Stimulated activated CD4-positive, alpha-beta T cell treated with anti-CD3 and anti-CD28 coated beads, Interleukin-2, amount 100 ng/mL, for 48 hours (primary cell): ENCODE measurements around the gene MUSK.
"Not testable (repeated sequence)": the region's sequence is repeated elsewhere in the genome, so short reads cannot be mapped to it uniquely, and the experiment has no call there.

Source experiments
- DNase-seq, 2 donors: peaks; one replicate each; pipeline ENCODE4 v3.0.0-alpha.2; 2020

The MUSK gene

GRCh38 chr9:110668570-110669167, at the start of gene MUSK:
Gene MUSK (plus strand): TSS chr9:110668791. CDS start chr9:110668905, 114 bp downstream.
- no peak for DNase-seq

GRCh38 chr9:110619831-110620230, 48.8 kb upstream of the MUSK start:
- no peak for DNase-seq

GRCh38 chr9:110620726-110621125, 47.9 kb upstream of the MUSK start:
- no peak for DNase-seq

GRCh38 chr9:110622368-110622767, 46.2 kb upstream of the MUSK start:
- no peak for DNase-seq

GRCh38 chr9:110623462-110624025, 45.0 kb upstream of the MUSK start:
- peak; percentile 11 to 23 for DNase-seq

DNA sequence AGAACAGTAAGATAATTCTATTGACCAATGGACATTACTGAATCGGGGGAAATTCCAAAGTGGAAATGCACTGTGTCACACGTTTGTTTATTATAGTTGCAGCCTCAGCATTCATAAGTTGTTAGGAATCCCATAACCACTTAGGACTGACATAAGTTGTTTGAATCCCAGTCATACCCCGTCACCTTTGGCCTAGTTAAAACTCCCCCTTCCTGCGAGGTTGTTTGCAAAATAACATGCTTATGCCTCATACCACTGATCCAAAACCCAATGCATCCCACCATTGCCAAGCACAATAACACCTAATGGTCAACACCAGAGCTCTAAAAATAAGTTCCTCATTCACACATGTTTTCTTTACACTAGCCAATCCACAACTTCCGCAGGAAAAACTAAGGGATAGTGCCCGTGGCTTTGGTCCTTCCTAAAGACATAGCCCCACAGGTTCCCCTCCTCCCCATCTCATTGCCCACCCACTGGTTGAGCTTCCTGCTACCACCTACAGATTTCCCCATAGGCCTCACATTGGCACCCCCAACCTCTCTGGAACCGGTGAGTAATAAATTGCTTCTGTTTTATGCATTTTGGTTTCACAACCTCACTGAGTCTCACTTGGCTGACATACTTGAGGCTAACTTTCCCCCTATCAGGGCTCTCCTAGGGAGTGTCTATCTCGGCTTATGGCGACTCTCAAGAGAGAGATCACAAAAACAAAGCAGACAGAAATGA, 42.3 kb upstream of the MUSK start:
- peak in 1 of 2 donors; percentile 6 for DNase-seq

- DNase-seq: no peak
Measured at GRCh38 chr9:110635589-110635988, 33.0 kb upstream of the MUSK start.

DNA sequence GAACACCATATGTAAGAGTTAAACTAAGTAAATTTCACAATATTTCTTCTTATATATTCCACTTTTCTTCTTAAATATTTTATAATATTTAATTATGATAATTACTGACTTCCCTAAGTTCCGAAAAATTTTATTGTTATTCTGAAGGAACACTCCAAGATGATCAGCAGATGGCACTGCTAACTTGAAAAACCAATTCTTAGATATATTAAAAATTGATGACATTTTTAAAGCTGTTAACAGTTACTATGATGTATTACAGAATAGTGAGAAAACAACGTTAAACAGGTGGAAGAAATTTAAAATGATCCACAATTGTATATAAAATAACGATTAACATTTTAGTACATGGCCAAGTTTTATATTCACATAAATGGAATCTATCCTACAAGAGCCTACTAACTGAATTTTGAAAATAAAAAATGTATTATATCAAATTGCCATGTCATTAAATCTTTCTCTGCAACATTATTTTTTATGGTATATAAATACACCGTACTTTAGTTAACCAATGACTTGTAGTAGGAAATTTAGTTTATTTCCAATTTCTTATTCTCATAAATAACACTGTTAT, 30.1 kb upstream of the MUSK start:
- no peak for DNase-seq

GRCh38 chr9:110640736-110641135, 27.9 kb upstream of the MUSK start:
- no peak for DNase-seq

- no peak for DNase-seq
Measured at GRCh38 chr9:110641293-110641692, 27.3 kb upstream of the MUSK start.

DNA sequence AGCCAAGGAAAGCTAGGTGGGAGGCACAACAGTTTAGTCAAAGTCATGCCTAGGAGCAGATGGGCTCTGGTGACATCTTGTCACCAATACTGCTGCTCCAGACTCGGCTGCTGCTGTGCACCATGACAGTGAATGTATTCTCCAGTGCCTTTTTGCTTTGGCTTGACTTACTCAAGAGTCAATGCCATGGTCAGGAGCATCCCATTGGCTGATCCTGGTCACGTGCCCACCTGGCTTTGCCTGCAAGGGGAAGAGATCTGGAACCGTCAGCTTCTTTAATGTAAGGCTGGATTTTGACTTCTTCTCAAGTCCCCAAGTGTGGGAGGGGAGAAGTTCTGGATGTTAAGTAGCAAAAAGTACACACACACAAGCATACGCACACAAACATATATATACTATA, 19.9 kb upstream of the MUSK start:
- no peak for DNase-seq

- no peak for DNase-seq
Measured at GRCh38 chr9:110650261-110650660, 18.3 kb upstream of the MUSK start.

DNA sequence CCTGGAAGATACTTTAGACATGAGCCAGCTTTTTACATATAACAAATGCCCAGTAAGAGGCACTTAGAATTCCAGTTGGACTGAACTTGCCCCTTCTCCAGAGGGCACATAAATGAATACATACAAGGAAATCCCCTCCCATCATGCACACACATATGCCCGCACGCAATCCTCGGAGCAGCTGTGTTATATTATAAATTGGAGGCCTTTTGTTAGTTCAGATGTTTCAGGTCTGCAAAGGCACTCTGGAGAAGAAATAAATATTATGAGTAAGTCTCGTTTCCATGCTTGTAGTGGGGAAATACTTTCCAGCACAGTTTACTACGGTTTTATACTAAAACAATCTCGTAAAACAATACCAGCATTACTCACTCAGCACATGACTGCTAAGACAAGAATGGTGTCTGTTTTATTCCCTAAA, 17.6 kb upstream of the MUSK start:
- no peak for DNase-seq

GRCh38 chr9:110655754-110656641, 12.6 kb upstream of the MUSK start:
- no peak for DNase-seq

DNA sequence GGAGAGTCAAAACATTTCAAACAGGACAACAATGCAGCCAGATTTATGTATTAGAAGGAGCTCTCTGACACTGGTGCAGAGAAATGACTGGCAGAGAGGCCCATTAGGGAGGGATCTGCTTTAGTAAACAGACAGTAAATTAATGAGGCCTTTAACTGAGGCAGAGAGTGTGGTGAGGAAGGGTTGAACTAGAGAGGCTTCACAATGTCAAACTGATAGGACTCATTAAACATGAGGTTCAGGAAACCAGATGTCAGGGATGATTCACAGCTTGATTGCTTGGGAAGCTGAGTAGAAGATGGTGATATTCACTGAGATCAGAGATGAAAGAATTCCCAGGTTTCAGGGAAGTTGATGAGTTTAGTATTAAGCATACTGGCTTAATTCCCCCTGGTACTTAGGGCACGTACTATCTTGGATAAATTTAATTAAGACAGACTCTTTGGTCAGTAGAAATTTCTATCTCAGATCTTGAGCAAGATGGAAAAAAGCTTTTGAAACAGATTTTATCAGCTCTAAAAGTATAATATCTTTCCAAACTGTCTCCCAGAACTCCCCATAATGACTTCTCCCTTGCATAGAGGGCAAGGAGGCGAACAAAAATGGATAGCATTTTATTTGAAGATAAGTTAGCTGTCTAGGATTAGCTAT, 8.6 kb upstream of the MUSK start:
- DNase-seq: no peak

GRCh38 chr9:110669433-110669832, 842 bp downstream of the MUSK start:
- DNase-seq: no peak

GRCh38 chr9:110671849-110672248, 3.3 kb downstream of the MUSK start:
- DNase-seq: no peak

DNA sequence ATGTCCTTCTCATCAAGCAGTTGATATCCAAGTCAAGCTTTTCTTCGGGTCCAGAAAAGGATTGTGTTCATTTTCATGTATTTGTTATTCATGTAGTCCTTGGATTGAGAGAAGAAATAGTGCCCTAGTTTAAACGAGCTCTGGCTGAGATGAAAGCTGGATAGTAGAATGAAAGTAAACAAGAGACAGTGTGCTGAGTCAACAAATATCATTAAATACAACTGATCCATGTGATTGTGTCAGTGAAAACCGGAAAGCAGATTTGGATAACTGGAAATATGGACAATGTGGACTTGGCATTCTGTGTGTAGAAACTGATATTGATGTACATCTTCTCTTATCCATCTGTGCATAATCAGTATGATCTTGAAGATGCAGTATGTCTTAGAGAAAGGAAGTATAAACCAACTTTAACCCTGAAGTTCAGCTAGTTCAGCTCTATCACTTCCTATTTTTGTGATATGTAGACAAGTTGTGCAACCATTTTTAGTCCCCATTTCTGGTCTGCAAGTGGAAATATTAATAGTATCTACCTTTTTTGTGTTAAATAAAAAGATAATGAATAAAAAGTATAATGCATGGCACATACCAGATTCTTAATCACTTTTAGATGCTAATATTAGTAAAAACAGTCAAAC, 4.4 kb downstream of the MUSK start:
- DNase-seq: no peak

GRCh38 chr9:110687497-110687896, 18.9 kb downstream of the MUSK start:
- DNase-seq: no peak

- no peak for DNase-seq
Measured at GRCh38 chr9:110688329-110688728, 19.7 kb downstream of the MUSK start.

DNA sequence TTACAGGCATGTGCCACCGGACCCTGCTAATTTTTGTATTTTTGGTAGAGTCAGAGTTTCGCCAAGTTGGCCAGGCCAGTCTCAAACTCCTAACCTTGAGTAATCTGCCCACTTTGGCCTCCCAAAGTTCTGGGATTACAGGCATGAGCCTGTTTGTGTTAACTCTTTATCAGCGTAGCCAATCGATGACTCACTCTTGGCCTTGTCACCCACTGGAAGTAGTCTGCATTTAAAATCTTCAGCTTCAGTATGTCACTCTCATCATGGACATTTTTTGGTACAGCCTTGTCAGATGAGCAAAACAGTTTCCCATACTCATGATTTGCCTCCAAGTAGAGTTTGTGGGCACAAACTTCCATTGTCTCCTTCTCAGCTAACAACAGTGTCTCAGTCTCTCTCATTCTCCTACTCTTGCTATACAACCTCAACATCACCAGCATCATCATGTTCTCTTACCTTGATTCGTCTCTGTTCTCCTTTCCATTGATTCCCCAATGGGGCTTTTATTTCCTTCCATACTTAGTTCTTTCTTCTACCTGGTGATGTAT, 22.5 kb downstream of the MUSK start:
- DNase-seq: peak in 1 of 2 donors; percentile 0

DNA sequence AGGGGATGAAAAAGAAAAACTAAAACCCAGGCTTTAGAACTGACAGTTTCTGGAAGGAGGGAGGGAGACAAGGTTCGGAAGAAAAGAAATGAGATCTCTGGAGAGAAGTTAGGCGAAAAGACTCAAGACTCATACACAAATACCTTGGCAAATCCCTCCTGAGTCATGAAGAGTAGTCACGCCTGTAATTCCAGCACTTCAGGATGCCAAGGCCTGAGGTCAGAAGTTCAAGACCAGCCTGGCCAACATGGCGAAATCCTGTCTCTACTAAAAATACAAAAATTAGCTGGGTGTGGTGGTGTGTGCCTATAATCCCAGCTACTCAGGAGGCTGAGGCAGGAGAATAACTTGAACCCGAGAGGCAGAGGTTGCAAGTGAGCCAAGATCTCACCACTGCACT, 27.3 kb downstream of the MUSK start:
- DNase-seq: not testable (repeated sequence)
